NCI-H446 (cell line): ENCODE results near the gene KRT36.

Experiments used
- DNase-seq, 2 experiments: peaks; one replicate each; lab custom pipeline; 2025; lab: John Stamatoyannopoulos, UW

The KRT36 gene

GRCh38 chr17:41500131-41500911 is 10.6 kb upstream of the KRT36 start:
- DNase-seq = no peak

- DNase-seq = no peak
Observed at GRCh38 chr17:41499714-41500113, 10.0 kb upstream of the KRT36 start.

- no peak for DNase-seq
Observed at GRCh38 chr17:41498276-41498675, 8.6 kb upstream of the KRT36 start.

GRCh38 chr17:41496803-41497484 is 7.2 kb upstream of the KRT36 start:
- DNase-seq = peak in 1 of 2 experiments; percentile 22

- no peak for DNase-seq
Observed at GRCh38 chr17:41494524-41494923, 4.8 kb upstream of the KRT36 start.

GRCh38 chr17:41492771-41493170 is 3.1 kb upstream of the KRT36 start:
- peak in 1 of 2 experiments; percentile 55 for DNase-seq

GRCh38 chr17:41492351-41492750 is 2.6 kb upstream of the KRT36 start:
- no peak for DNase-seq

GRCh38 chr17:41491476-41491875 is 1.8 kb upstream of the KRT36 start:
- DNase-seq = no peak

- DNase-seq = no peak
Observed at GRCh38 chr17:41490000-41490990, 585 bp upstream of the KRT36 start.

- no peak for DNase-seq
Observed at GRCh38 chr17:41486809-41487530, 2.7 kb downstream of the KRT36 start.

GRCh38 chr17:41486316-41486715 is 3.4 kb downstream of the KRT36 start:
- DNase-seq = no peak

GRCh38 chr17:41484920-41485904 is 4.5 kb downstream of the KRT36 start:
- DNase-seq = no peak

- DNase-seq = no peak
Observed at GRCh38 chr17:41483991-41484826, 5.5 kb downstream of the KRT36 start.

GRCh38 chr17:41483531-41483930 is 6.2 kb downstream of the KRT36 start:
- DNase-seq = no peak

GRCh38 chr17:41481036-41481435 is 8.7 kb downstream of the KRT36 start, which contains the start of gene KRT35:
KRT35 (minus strand) TSS chr17:41481151; CDS start chr17:41481097, 54 bp downstream.
- no peak for DNase-seq

- no peak for DNase-seq
Observed at GRCh38 chr17:41480581-41480980, 9.1 kb downstream of the KRT36 start.

- no peak for DNase-seq
Observed at GRCh38 chr17:41480136-41480535, 9.6 kb downstream of the KRT36 start.

GRCh38 chr17:41478237-41478636 is 11.5 kb downstream of the KRT36 start:
- DNase-seq = no peak
